H9 (cell line): ENCODE results near the gene GSTT2. TPM values are rescaled to one million over a fixed set of nuclear protein-coding genes. Genes with fewer than 3 reads are reported as not detected.
"Not testable (repeated sequence)": the region's sequence is repeated elsewhere in the genome, so short reads cannot be mapped to it uniquely, and the experiment has no call there.

Source experiments
- DNase-seq: peaks from one replicate; pipeline ENCODE4 v3.0.0-alpha.2; 2017
- H2AFZ ChIP-seq: one replicate; pipeline ENCODE4 v1.6.1; 2013; ENCODE audit warnings: mild to moderate bottlenecking, low read length, control low read depth, moderate library complexity
- H2AK5ac ChIP-seq: 2 replicates; pipeline ENCODE4 v1.6.1; 2013; ENCODE audit warnings: low read length, control low read depth, mixed read lengths; ENCODE audit not compliant: insufficient read length
- H2BK120ac ChIP-seq: one replicate; pipeline ENCODE4 v1.6.1; 2013; ENCODE audit warnings: low read depth, mild to moderate bottlenecking, low read length, control low read depth, inconsistent platforms; ENCODE audit not compliant: poor library complexity, severe bottlenecking
- H2BK12ac ChIP-seq: 2 replicates; pipeline ENCODE4 v1.6.1; 2013; ENCODE audit warnings: low read length, control low read depth, mixed read lengths, low read depth; ENCODE audit not compliant: insufficient read length
- H2BK15ac ChIP-seq: 2 replicates; pipeline ENCODE4 v1.6.1; 2013; ENCODE audit warnings: low read depth, low read length, control low read depth
- H2BK20ac ChIP-seq: one replicate; pipeline ENCODE4 v1.6.1; 2013; ENCODE audit warnings: low read depth, mild to moderate bottlenecking, low read length, control low read depth, inconsistent platforms; ENCODE audit not compliant: poor library complexity, severe bottlenecking
- H2BK5ac ChIP-seq: 2 replicates; pipeline ENCODE4 v1.6.1; 2013; ENCODE audit warnings: low read length, control low read depth, mixed read lengths; ENCODE audit not compliant: insufficient read length
- H3K14ac ChIP-seq: 2 replicates; pipeline ENCODE4 v1.6.1; 2013; ENCODE audit warnings: low read length, control low read depth; ENCODE audit not compliant: insufficient read depth
- H3K18ac ChIP-seq: 2 replicates; pipeline ENCODE4 v1.6.1; 2013; ENCODE audit warnings: low read depth, mild to moderate bottlenecking, mixed read lengths, low read length, control low read depth; ENCODE audit not compliant: insufficient read length
- H3K23ac ChIP-seq: 2 replicates; pipeline ENCODE4 v1.6.1; 2013; ENCODE audit warnings: low read length, control low read depth, mixed read lengths, low read depth; ENCODE audit not compliant: insufficient read length
- H3K23me2 ChIP-seq: 2 replicates; pipeline ENCODE4 v1.6.1; 2013; ENCODE audit warnings: low read depth, mild to moderate bottlenecking, mixed read lengths, low read length, control low read depth; ENCODE audit not compliant: insufficient read length, poor library complexity, severe bottlenecking
- H3K27ac ChIP-seq: 2 replicates; pipeline ENCODE4 v1.5.1; 2013; ENCODE audit warnings: low read length, control low read depth, mixed read lengths, low read depth; ENCODE audit not compliant: insufficient read length
- H3K27me3 ChIP-seq: 2 replicates; pipeline ENCODE4 v1.6.1; 2013; ENCODE audit warnings: low read length, control low read depth, inconsistent platforms; ENCODE audit not compliant: insufficient read depth
- H3K4ac ChIP-seq: 2 replicates; pipeline ENCODE4 v1.6.1; 2013; ENCODE audit warnings: low read depth, mild to moderate bottlenecking, control low read depth, inconsistent platforms, low read length, moderate library complexity
- H3K4me1 ChIP-seq: 2 replicates; pipeline ENCODE4 v1.6.1; 2013; ENCODE audit warnings: low read length, control low read depth, inconsistent platforms; ENCODE audit not compliant: insufficient read depth
- H3K4me2 ChIP-seq: 2 replicates; pipeline ENCODE4 v1.6.1; 2013; ENCODE audit warnings: low read length, control low read depth, mixed read lengths; ENCODE audit not compliant: insufficient read length, insufficient read depth
- H3K56ac ChIP-seq: 2 replicates; pipeline ENCODE4 v1.6.1; 2013; ENCODE audit warnings: low read depth, mild to moderate bottlenecking, mixed read lengths, low read length, control low read depth; ENCODE audit not compliant: insufficient read length
- H3K79me1 ChIP-seq: 2 replicates; pipeline ENCODE4 v1.6.1; 2013; ENCODE audit warnings: low read depth, mild to moderate bottlenecking, moderate library complexity, low read length, control low read depth, inconsistent platforms; ENCODE audit not compliant: insufficient read depth, poor library complexity, severe bottlenecking
- H3K79me2 ChIP-seq: 2 replicates; pipeline ENCODE4 v1.6.1; 2013; ENCODE audit warnings: low read length, control low read depth, inconsistent platforms; ENCODE audit not compliant: insufficient read depth
- H3K9ac ChIP-seq: 2 replicates; pipeline ENCODE4 v1.6.1; 2013; ENCODE audit warnings: low read length, control low read depth, mixed read lengths; ENCODE audit not compliant: insufficient read length; ENCODE audit errors: extremely low read depth
- H3K9me3 ChIP-seq: one replicate; pipeline ENCODE4 v1.6.1; 2013; ENCODE audit warnings: low read depth, low read length, inconsistent platforms; ENCODE audit not compliant: control insufficient read depth
- H3T11ph ChIP-seq: one replicate; pipeline ENCODE4 v1.6.1; 2013; ENCODE audit warnings: mild to moderate bottlenecking, low read length, control low read depth, inconsistent platforms
- H4K20me1 ChIP-seq: one replicate; pipeline ENCODE4 v1.6.1; 2013; ENCODE audit not compliant: control insufficient read depth, insufficient read length, insufficient read depth
- H4K5ac ChIP-seq: 2 replicates; pipeline ENCODE4 v1.6.1; 2013; ENCODE audit warnings: low read depth, mild to moderate bottlenecking, mixed read lengths, low read length, control low read depth; ENCODE audit not compliant: insufficient read length
- H4K8ac ChIP-seq: replicated peaks from 2 replicates; pipeline ENCODE4 v1.6.1; 2013; ENCODE audit warnings: low read length, control low read depth, mixed read lengths, low read depth; ENCODE audit not compliant: insufficient read length
- H4K91ac ChIP-seq: 2 replicates; pipeline ENCODE4 v1.6.1; 2013; ENCODE audit warnings: low read depth, mild to moderate bottlenecking, moderate library complexity, mixed read lengths, low read length, control low read depth; ENCODE audit not compliant: insufficient read length
- H3K27ac Mint-ChIP-seq, 3 experiments: 2 replicates in 2 of 3; 3 replicates in 1 of 3; pipeline ENCODE4 v1.8.0; 2020 to 2021; ENCODE audit warnings: mixed read lengths in 3 of 3, mild to moderate bottlenecking in 1 of 3, moderate library complexity in 1 of 3
- H3K27me3 Mint-ChIP-seq: 2 replicates; pipeline ENCODE4 v1.8.0; 2021; ENCODE audit warnings: low read depth, mild to moderate bottlenecking, moderate library complexity, mixed read lengths
- H3K36me3 Mint-ChIP-seq, 3 experiments: 2 replicates in 2 of 3; 3 replicates in 1 of 3; pipeline ENCODE4 v1.8.0; 2020 to 2021; ENCODE audit warnings: low read depth in 3 of 3, mixed read lengths in 3 of 3; ENCODE audit not compliant: insufficient read depth in 1 of 3
- H3K4me1 Mint-ChIP-seq, 2 experiments: 2 replicates each; pipeline ENCODE4 v1.8.0; 2020; ENCODE audit warnings: mixed read lengths in 2 of 2
- H3K4me3 Mint-ChIP-seq, 2 experiments: 2 replicates in 1 of 2; 3 replicates in 1 of 2; pipeline ENCODE4 v1.8.0; 2020 to 2021; ENCODE audit warnings: mild to moderate bottlenecking in 2 of 2, mixed read lengths in 2 of 2, moderate library complexity in 1 of 2
- H3K9me3 Mint-ChIP-seq, 2 experiments: 2 replicates in 1 of 2; 3 replicates in 1 of 2; pipeline ENCODE4 v1.8.0; 2020; ENCODE audit warnings: mild to moderate bottlenecking in 2 of 2, mixed read lengths in 2 of 2, moderate library complexity in 1 of 2
- WGBS: extraction: QIAGEN DNeasy Blood & Tissue Kit; methylation state at CpG from one replicate; pipeline ENCODE4 v1.1.7; 2013; ENCODE audit warnings: missing lambda C conversion rate, low lambda C conversion rate, mixed read lengths; ENCODE audit not compliant: insufficient read length; ENCODE audit errors: extremely low coverage; 5-methylcytosine and 5-hydroxymethylcytosine counted together
- total RNA-seq: library from RNA; stranded (reverse); gene quantifications from 2 replicates; pipeline ENCODE4 v1.2.1, GENCODE V29; 2021

GSTT2 gene
- total RNA-seq, 1 experiment from 2014 or later, result 0.22 TPM

GRCh38 chr22:23986538-23987178 lies 6.7 kb downstream of the GSTT2 start:
- not testable (repeated sequence) for H3K14ac ChIP-seq, H3K23me2 ChIP-seq, H3K23ac ChIP-seq, H3K27me3 ChIP-seq, H3K4ac ChIP-seq, H3K9ac ChIP-seq, H2AK5ac ChIP-seq, H3K27ac Mint-ChIP-seq, H2BK5ac ChIP-seq, H3K4me3 Mint-ChIP-seq, H3K9me3 Mint-ChIP-seq, H3T11ph ChIP-seq, H3K56ac ChIP-seq, H4K91ac ChIP-seq, H4K8ac ChIP-seq, H4K20me1 ChIP-seq, H3K4me1 ChIP-seq, H3K4me1 Mint-ChIP-seq, H2AFZ ChIP-seq, H3K27ac ChIP-seq, H4K5ac ChIP-seq, H3K18ac ChIP-seq, H2BK12ac ChIP-seq, H3K4me2 ChIP-seq, H3K79me1 ChIP-seq, H3K36me3 Mint-ChIP-seq, H3K27me3 Mint-ChIP-seq, H3K79me2 ChIP-seq, H2BK120ac ChIP-seq, H3K9me3 ChIP-seq, DNase-seq, H2BK20ac ChIP-seq, H2BK15ac ChIP-seq
- 100% methylated on average over 1 of the region's 4 CpGs for WGBS

GRCh38 chr22:23989583-23990244 lies 9.8 kb downstream of the GSTT2 start:
- H2BK5ac ChIP-seq, H3K9me3 ChIP-seq, H3K4me1 ChIP-seq, H2AFZ ChIP-seq, H3K4me2 ChIP-seq, H3K4ac ChIP-seq, H3K4me3 Mint-ChIP-seq, H2BK15ac ChIP-seq, H3K36me3 Mint-ChIP-seq, H3K56ac ChIP-seq, H4K91ac ChIP-seq, H2BK120ac ChIP-seq, H3K27ac ChIP-seq, H3K4me1 Mint-ChIP-seq, H3K79me2 ChIP-seq, H4K5ac ChIP-seq, H3K23ac ChIP-seq, H3K27me3 ChIP-seq, H3K23me2 ChIP-seq, H2BK12ac ChIP-seq, H3K27me3 Mint-ChIP-seq, H3T11ph ChIP-seq, H3K14ac ChIP-seq, H2BK20ac ChIP-seq, H3K18ac ChIP-seq, H3K9ac ChIP-seq, H2AK5ac ChIP-seq, DNase-seq, H3K27ac Mint-ChIP-seq, H4K20me1 ChIP-seq, H3K9me3 Mint-ChIP-seq, H3K79me1 ChIP-seq, H4K8ac ChIP-seq: not testable (repeated sequence)
- WGBS, result no CpG with 5 or more reads among the region's 3 CpGs
